Endothelial cell of umbilical vein (primary cell): ENCODE measurements around the gene KIF6. TPM values are rescaled to one million over a fixed set of nuclear protein-coding genes. Genes with fewer than 3 reads are reported as not detected.

Experiments used
- BruUV-seq: library from RNA; stranded (reverse); fragments of 400-500 nt; replicated peaks from 2 replicates; lab custom pipeline; 2021; lab: Mats Ljungman, UMichigan
- CTCF ChIA-PET: fragments of 300-600, 350-600 bp; sonication (Branson Sonifier 250); formaldehyde crosslinking; loops from one replicate; lab custom pipeline; 2021; ENCODE audit warnings: antibody characterized with exemption, inconsistent platforms; lab: Charles Lee
- POLR2A ChIA-PET: fragments of 300-600, 350-600 bp; sonication (Branson Sonifier 250); formaldehyde crosslinking; loops from one replicate; lab custom pipeline; 2021; ENCODE audit warnings: antibody characterized with exemption, inconsistent platforms; lab: Charles Lee
- DNase-seq: peaks from one replicate; pipeline ENCODE4 v3.0.0-alpha.2; 2011; ENCODE audit warnings: low read depth, low spot score
- FAIRE-seq: peaks from 2 replicates; lab custom pipeline; 2011; peaks lifted over from hg19 to GRCh38; lab: Jason Lieb, UNC
- H2AFZ ChIP-seq: 2 replicates; pipeline ENCODE4 v1.6.0; 2012; ENCODE audit warnings: low read depth, low read length, control low read depth, inconsistent platforms
- H3K27ac ChIP-seq: 2 replicates; pipeline ENCODE4 v1.5.1; 2011; ENCODE audit warnings: low read depth, mild to moderate bottlenecking, control low read depth, low read length, moderate library complexity; ENCODE audit not compliant: insufficient read depth
- H3K27me3 ChIP-seq, 2 experiments: 2 replicates each; pipeline versions ENCODE4 v1.6.0 to v1.6.1; 2011; ENCODE audit warnings: low read length in 2 of 2, mixed read lengths in 1 of 2; ENCODE audit not compliant: control insufficient read depth in 2 of 2, insufficient read depth in 2 of 2
- H3K36me3 ChIP-seq, 2 experiments: 2 replicates in 1 of 2; 3 replicates in 1 of 2; pipeline ENCODE4 v1.5.1; 2011; ENCODE audit warnings: low read length in 2 of 2, mild to moderate bottlenecking in 1 of 2, moderate library complexity in 1 of 2; ENCODE audit not compliant: control insufficient read depth in 2 of 2, insufficient read depth in 2 of 2; ENCODE audit errors: extremely low read depth in 1 of 2
- H3K4me1 ChIP-seq: 3 replicates; pipeline ENCODE4 v1.5.1; 2011; ENCODE audit warnings: mild to moderate bottlenecking, low read length; ENCODE audit not compliant: control insufficient read depth, insufficient read depth; ENCODE audit errors: extremely low read depth
- H3K4me2 ChIP-seq: 2 replicates; pipeline ENCODE4 v1.6.1; 2011; ENCODE audit warnings: low read length, control low read depth, mixed read lengths; ENCODE audit not compliant: insufficient read depth
- H3K4me3 ChIP-seq, 3 experiments: fragments of 200-600 bp in 1 of 3; sonication (generic), shearing (Covaris generic) in 1 of 3; replicated peaks in 1 of 3; 2 replicates each; pipeline ENCODE4 v1.5.1; 2011 to 2016; ENCODE audit warnings: control low read depth in 3 of 3, low read length in 3 of 3, mild to moderate bottlenecking in 2 of 3, inconsistent platforms in 1 of 3, low read depth in 1 of 3, moderate library complexity in 1 of 3; ENCODE audit not compliant: insufficient read depth in 1 of 3
- H3K79me2 ChIP-seq: 2 replicates; pipeline ENCODE4 v1.6.0; 2012; ENCODE audit warnings: low read length, inconsistent platforms; ENCODE audit not compliant: control insufficient read depth, insufficient read depth
- H3K9ac ChIP-seq: replicated peaks from 2 replicates; pipeline ENCODE3; 2011; ENCODE audit warnings: low read length, control low read depth; ENCODE audit not compliant: insufficient read depth; ENCODE audit errors: extremely low read depth
- H3K9me1 ChIP-seq: replicated peaks from 3 replicates; pipeline ENCODE4 v1.6.0; 2011; ENCODE audit warnings: mild to moderate bottlenecking, low read length; ENCODE audit not compliant: control insufficient read depth, insufficient read depth; ENCODE audit errors: extremely low read depth
- H3K9me3 ChIP-seq: replicated peaks from 2 replicates; pipeline ENCODE4 v1.5.1; 2012; ENCODE audit warnings: low read length, inconsistent platforms; ENCODE audit not compliant: control insufficient read depth, insufficient read depth
- H4K20me1 ChIP-seq: replicated peaks from 2 replicates; pipeline ENCODE3; 2011; ENCODE audit warnings: mild to moderate bottlenecking, low read length; ENCODE audit not compliant: control insufficient read depth, insufficient read depth; ENCODE audit errors: extremely low read depth
- EZH2 ChIP-seq: IDR thresholded peaks from 2 replicates; pipeline ENCODE4 v1.6.1; 2012; ENCODE audit warnings: borderline replicate concordance, low read depth, mild to moderate bottlenecking, moderate library complexity, low read length, inconsistent platforms; ENCODE audit not compliant: severe bottlenecking
- FOS ChIP-seq: IDR thresholded peaks from 2 replicates; pipeline ENCODE4 v1.6.1; 2011; ENCODE audit warnings: mild to moderate bottlenecking, low read length, moderate library complexity, borderline replicate concordance; ENCODE audit not compliant: insufficient read depth
- GATA2 ChIP-seq: IDR thresholded peaks from 2 replicates; pipeline ENCODE4 v1.7.0; 2011; ENCODE audit warnings: low read depth, mild to moderate bottlenecking, moderate library complexity, mixed read lengths, low read length; ENCODE audit not compliant: insufficient read length, insufficient read depth
- JUN ChIP-seq: IDR thresholded peaks from 2 replicates; pipeline ENCODE4 v1.6.1; 2011; ENCODE audit warnings: borderline replicate concordance, low read depth; ENCODE audit not compliant: insufficient read length, insufficient read depth
- MAX ChIP-seq: IDR thresholded peaks from 2 replicates; pipeline ENCODE4 v1.6.1; 2011; ENCODE audit not compliant: insufficient read depth, insufficient read length
- MYC ChIP-seq: IDR thresholded peaks from one replicate; pipeline ENCODE4 v1.6.1; 2011; ENCODE audit warnings: mild to moderate bottlenecking, low read depth, low read length
- POLR2A ChIP-seq: IDR thresholded peaks from 2 replicates; pipeline ENCODE4 v1.6.1; 2012; ENCODE audit warnings: low read depth, mild to moderate bottlenecking, control low read depth, low read length
- POLR2AphosphoS5 ChIP-seq: IDR thresholded peaks from 2 replicates; pipeline ENCODE4 v1.6.1; 2012; ENCODE audit warnings: low read depth, mild to moderate bottlenecking, control low read depth, low read length, moderate library complexity; ENCODE audit not compliant: insufficient read depth
- dilution Hi-C: fragments of 300-500 bp; cut with MboI; formaldehyde crosslinking; loops from one replicate; pipeline ENCODE4 v1.15.0; 2019; ENCODE audit warnings: low sequenced_read_pairs; ENCODE audit not compliant: extremely low pct_ligation_motif_present
- intact Hi-C: fragments of 100-400 bp; cut with micrococcal nuclease; formaldehyde crosslinking; loops from one replicate; pipeline ENCODE4 v1.10.0; 2022
- polyA plus RNA-seq, 4 experiments: library from polyadenylated mRNA; depleted of rRNA in 3 of 4; stranded (reverse) in 3 of 4; unstranded in 1 of 4; fragments of >200 nt; gene quantifications; 2 replicates each; pipeline versions ENCODE4 v1.2.1 to v1.2.3, GENCODE V29; 2011 to 2012; ENCODE audit warnings: missing spikeins in 1 of 4
- total RNA-seq: library from RNA; stranded (reverse); gene quantifications from 2 replicates; pipeline ENCODE4 v1.2.3, GENCODE V29; 2021
- TF ChIP-seq, protein P1 (sequence below), 2 donors: IDR thresholded peaks; 1 replicate in 1 of 2; 2 replicates in 1 of 2; pipeline ENCODE4 v1.5.1; 2011; ENCODE audit warnings: low read length in 2 of 2, mild to moderate bottlenecking in 2 of 2, moderate library complexity in 2 of 2, control low read depth in 1 of 2, inconsistent platforms in 1 of 2, low read depth in 1 of 2; ENCODE audit not compliant: insufficient read depth in 1 of 2; ENCODE audit errors: extremely low read depth in 1 of 2

KIF6 gene
- total and polyA plus RNA-seq, 2 donors (not counting 3 experiments of a cell fraction or from before 2014, with no cell fraction given): not detected

DNA sequence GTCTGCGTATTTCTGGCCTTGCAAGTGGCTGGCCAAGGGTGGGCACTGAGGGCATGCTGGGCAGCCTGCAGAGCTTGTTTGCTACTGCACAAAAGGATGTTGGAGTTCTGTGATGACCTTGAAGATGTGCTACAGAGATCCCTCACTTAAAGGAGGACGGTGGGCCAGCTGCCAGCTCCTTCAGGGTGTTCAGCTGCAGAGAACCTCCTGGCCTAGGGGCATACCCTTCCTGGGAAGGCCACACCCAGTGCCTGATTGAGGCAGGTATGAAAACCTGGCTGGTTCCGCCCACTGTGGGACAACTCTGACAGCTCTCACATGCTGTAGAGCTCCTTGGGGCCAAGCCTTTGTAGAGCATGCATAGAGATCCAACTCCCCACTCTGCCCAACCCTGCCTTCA is 408.0 kb downstream of the KIF6 start:
- TF ChIP-seq POLR2A (no peak), EZH2 (no peak), MAX (no peak), MYC (no peak), POLR2AphosphoS5 (no peak), GATA2 (no peak), FOS (no peak), JUN (no peak)
- TF ChIP-seq, protein P1, sequence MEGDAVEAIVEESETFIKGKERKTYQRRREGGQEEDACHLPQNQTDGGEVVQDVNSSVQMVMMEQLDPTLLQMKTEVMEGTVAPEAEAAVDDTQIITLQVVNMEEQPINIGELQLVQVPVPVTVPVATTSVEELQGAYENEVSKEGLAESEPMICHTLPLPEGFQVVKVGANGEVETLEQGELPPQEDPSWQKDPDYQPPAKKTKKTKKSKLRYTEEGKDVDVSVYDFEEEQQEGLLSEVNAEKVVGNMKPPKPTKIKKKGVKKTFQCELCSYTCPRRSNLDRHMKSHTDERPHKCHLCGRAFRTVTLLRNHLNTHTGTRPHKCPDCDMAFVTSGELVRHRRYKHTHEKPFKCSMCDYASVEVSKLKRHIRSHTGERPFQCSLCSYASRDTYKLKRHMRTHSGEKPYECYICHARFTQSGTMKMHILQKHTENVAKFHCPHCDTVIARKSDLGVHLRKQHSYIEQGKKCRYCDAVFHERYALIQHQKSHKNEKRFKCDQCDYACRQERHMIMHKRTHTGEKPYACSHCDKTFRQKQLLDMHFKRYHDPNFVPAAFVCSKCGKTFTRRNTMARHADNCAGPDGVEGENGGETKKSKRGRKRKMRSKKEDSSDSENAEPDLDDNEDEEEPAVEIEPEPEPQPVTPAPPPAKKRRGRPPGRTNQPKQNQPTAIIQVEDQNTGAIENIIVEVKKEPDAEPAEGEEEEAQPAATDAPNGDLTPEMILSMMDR (IDR thresholded peaks at IDR 0.05; ENCODE audit: extremely low read depth in 1 of 2, insufficient read depth in 1 of 2, low read depth in 1 of 2, low read length in 2 of 2): no peak
- Histone ChIP-seq H3K4me2 (no peak overlapping the region), H3K4me1 (no peaks in the 10 kb centered on the region), H2AFZ (no peak overlapping the region), H3K79me2 (no peaks in the 10 kb centered on the region), H3K9ac (no peak overlapping the region), H3K36me3 (no peaks in the 10 kb centered on the region), H4K20me1 (no peaks in the 10 kb centered on the region), H3K27me3 (peaks cover 17 to 24% of the 10 kb centered on the region in 2 experiments), H3K27ac (no peak overlapping the region), H3K9me1 (no peaks in the 10 kb centered on the region), H3K4me3 (no peak overlapping the region), H3K9me3 (no peaks in the 10 kb centered on the region)
- dilution Hi-C loops (no loop called here), intact Hi-C loops (no loop called here)
- FAIRE-seq (no peak), DNase-seq (no peak)
- ChIA-PET POLR2A (no interaction called here), CTCF (interaction anchor here (1.3 kb wide), 1 partner anchor 15 kb away, joined by 4 read pairs; no protein-coding TSS in a partner anchor)
- BruUV-seq: no TSS peak
